SU-DHL-6 (cell line): Measurements from ENCODE around the gene VSTM2L.

Experiments used
- CTCF ChIP-seq: fragments of 200-600 bp; sonication (generic); IDR thresholded peaks from one replicate; pipeline ENCODE4 v1.5.1; 2017; ENCODE audit warnings: antibody characterized with exemption, mild to moderate bottlenecking, low read length, moderate library complexity; ENCODE audit not compliant: insufficient read depth, poor library complexity, severe bottlenecking
- EZH2phosphoT487 ChIP-seq: fragments of 200-600 bp; sonication (generic), shearing (Covaris generic); conservative IDR thresholded peaks from 2 replicates; pipeline ENCODE4 v1.6.1; 2018; ENCODE audit warnings: mild to moderate bottlenecking, antibody characterized with exemption, low read length, moderate library complexity, mixed read lengths

DNA sequence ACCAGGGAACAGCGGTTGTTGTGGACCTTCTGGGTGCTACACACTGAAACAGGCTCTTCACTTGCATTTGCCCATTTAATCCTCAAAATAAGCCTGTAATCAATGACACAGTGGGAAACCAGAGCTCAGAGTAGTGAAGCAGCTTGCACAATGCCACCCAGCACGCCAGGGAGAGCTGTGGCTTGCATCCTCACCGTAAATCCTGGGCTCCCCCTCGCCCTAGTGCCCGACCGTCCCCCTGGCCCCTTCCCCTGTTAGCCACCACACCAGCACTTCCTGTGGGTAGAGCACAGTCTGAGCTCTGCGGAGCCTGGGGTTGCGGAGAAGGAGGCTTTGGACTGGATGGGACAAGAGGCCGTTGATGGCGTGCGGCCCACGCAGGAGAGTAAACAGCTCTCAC is 14.5 kb downstream of the VSTM2L start:
- no peak for TF ChIP-seq CTCF
- no peak for TF ChIP-seq EZH2phosphoT487
